Astrocyte of the spinal cord (primary cell): ENCODE results near the gene C17orf100.

Experiments
- DNase-seq: peaks from one replicate; pipeline ENCODE4 v3.0.0; 2011; ENCODE audit warnings: low read depth, low spot score
- H3K4me3 ChIP-seq: 2 replicates; pipeline ENCODE4 v1.5.1; 2011; ENCODE audit warnings: low read depth, mild to moderate bottlenecking, low read length, moderate library complexity
- CTCF ChIP-seq: IDR thresholded peaks from 2 replicates; pipeline ENCODE4 v1.5.1; 2012; ENCODE audit warnings: low read depth, mild to moderate bottlenecking, low read length, inconsistent platforms
- in situ Hi-C: cut with HindIII; loops from 2 replicates; pipeline ENCODE4 v1.10.0; 2017; ENCODE audit warnings: low sequenced_read_pairs

The C17orf100 gene

DNA sequence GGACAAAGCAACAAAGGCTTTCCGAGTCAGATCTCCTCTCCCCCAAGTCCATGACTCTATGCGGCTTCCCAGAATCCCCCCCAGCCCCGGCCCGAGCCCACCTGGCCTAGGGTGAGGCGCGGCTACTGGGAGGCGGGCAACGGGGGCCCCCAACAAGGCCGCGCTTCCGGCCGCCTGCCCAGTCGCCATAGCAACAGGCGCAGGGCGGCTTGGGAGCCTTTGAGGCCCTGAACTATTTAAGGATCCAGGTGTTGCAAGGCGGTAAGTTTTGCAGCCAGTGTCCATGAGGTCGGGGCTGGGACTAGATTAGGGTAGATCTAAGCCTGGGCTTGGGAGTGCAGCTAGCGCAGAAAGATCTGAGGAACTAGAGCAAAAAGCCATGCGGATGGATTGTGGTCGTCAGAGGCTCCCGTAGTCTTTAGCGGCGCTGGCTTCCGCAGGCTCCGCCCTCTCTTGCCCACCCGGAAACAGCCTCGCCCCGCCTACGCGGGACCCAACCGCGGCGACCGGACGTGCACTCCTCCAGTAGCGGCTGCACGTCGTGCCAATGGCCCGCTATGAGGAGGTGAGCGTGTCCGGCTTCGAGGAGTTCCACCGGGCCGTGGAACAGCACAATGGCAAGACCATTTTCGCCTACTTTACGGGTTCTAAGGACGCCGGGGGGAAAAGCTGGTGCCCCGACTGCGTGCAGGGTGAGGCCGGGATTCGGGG, 10.9 kb upstream of the C17orf100 start, which contains the start of the genes KIAA0753 and TXNDC17:
TSS of gene KIAA0753 (minus strand) at position 176 of the 711 bp plus-strand sequence. CDS start 5,608 bp downstream, outside the sequence.
TSS of gene TXNDC17 (plus strand) at position 525 of the 711 bp plus-strand sequence. CDS start at position 548, 23 bp downstream.
- TF ChIP-seq CTCF = no peak
- H3K4me3 ChIP-seq = peak within 1 kb of the TSS; percentile 90
- in situ Hi-C loops = no loop called here
- DNase-seq = peak; percentile 93

DNA sequence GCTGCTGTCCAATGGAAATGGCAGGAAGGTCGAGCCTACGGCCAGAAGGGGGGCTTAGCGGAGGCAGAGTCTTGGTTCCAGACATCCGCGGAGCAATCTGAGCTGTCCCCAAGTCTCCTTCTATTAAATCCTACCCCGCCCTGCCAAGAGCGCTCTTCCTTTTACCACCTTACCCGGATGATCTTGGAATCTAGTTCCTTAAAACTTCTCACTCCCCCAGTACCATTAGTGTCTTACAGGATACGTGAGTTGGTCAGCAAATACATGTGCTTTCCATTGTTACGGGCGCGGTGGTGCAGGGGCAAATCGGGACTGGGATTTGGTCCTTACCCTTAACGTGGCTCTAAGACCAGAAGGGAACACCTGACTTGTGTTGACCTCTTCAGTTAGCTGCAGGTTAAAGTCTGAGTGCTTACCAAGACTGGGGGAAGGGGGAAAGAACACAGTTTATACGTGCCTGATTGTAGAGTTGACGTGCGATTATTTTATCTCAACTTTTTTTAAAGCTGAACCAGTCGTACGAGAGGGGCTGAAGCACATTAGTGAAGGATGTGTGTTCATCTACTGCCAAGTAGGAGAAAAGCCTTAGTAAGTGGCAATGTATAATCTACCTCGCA, 10.2 kb upstream of the C17orf100 start:
- DNase-seq = no peak
- in situ Hi-C loops = no loop called here
- TF ChIP-seq CTCF = no peak
- peak overlapping the region; percentile 90 for H3K4me3 ChIP-seq

DNA sequence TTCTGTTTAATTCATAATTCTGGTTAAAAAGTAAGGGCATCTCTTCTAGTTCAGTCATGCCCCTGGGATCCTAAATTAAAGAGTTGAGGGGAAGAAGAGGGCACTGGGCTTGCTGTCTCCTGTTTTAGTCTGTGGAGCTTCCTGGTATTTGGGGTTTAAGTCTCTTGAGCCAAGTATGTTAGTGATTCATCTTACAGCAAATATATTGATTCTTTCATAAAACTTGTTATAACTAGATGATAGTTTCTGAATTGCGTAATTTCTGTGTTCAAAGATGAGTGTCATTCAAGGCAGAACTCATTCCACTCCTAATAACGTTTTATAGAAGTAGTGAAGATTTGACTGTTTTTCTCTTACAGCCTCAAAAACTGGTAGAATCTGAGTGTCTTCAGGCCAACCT, 9.0 kb upstream of the C17orf100 start:
- in situ Hi-C loops = no loop called here
- DNase-seq = no peak

DNA sequence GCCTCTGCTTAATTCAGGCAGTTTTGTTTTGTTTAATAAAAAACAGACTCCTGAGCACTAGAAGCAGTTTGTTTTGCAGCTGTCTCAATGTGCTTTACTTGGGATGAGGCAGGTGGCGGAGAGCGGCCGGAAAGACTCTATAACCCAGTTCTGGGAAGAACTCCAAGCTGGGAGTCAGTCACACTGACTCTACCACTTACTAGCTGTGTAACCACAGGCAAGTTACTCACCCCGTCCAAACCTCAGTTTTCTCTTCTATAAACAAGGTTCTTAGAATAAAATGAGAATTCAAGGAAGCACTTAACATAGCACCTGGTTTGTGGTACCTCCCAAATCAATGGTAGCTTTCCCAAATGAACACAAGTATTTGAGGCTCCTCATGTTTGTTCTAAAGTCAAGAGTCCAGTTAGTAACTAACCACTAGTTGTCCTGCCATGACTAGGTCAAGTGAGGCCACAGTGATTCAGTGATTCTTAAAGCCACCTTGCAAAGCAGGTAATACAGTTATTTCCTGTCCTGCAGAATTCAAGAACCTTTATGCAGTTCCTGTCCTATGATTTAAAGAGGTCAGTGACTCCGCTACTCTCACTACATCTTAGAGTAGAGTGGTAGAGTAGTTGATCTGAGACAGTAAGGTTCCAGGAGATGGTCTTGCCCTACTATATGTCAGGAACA, 8.0 kb upstream of the C17orf100 start:
- H3K4me3 ChIP-seq = no peak overlapping the region
- in situ Hi-C loops = no loop called here
- peak; percentile 65 for DNase-seq
- TF ChIP-seq CTCF = no peak

More for the DNA sequence above, 9.0 kb upstream of the C17orf100 start:
- TF ChIP-seq CTCF = no peak
- H3K4me3 ChIP-seq = no peak overlapping the region

DNA sequence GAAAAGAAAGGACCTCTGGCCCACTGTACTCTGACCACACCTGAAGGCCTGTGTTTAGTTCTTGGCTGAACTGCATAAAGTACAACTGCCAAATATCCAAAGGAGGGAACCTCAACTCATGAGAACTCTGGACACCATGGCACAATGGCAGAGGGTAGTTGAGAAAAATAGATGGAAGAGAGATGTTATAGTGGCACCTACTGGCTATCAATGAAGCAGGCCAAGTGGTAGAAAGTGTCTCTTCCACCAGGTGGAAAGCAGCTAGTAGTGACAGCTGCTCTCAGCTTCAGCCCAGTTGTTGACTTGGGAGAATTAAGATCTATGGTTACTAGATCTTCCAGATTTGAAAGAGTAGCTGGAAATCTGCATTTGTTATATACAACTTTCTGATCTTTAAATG, 3.4 kb upstream of the C17orf100 start:
- TF ChIP-seq CTCF = peak; percentile 32
- in situ Hi-C loops = no loop called here
- DNase-seq = no peak
- H3K4me3 ChIP-seq = no peak overlapping the region

GRCh38 chr17:6651919-6652452, 424 bp downstream of the C17orf100 start:
- peak overlapping the region; percentile 100 for H3K4me3 ChIP-seq
- peak; percentile 20 for DNase-seq
- in situ Hi-C loops = no loop called here
- TF ChIP-seq CTCF = no peak
